Activated CD8-positive, alpha-beta memory T cell treated with anti-CD3 and anti-CD28 coated beads, Interleukin-2, amount 10 ng/mL, durations not matched to agents 7 days and 5 days (primary cell): Measurements from ENCODE around the gene TARBP2. TPM values are rescaled to one million over a fixed set of nuclear protein-coding genes. Genes with fewer than 3 reads are reported as not detected.

Experiments used
- ATAC-seq: fragments of 150-1000 bp; cut with Tn5 transposase; one replicate; pipeline ENCODE4 v1.10.0; 2021; ENCODE audit warnings: moderate library complexity
- CTCF ChIA-PET: fragments of 350-600 bp; sonication (Branson Sonifier 250); formaldehyde crosslinking; loops from one replicate; lab custom pipeline; 2021; ENCODE audit warnings: antibody characterized with exemption; lab: Charles Lee
- DNase-seq: peaks from one replicate; pipeline ENCODE4 v3.0.0-alpha.2; 2020
- H3K27ac Mint-ChIP-seq: one replicate; pipeline ENCODE4 v1.8.0; 2021; ENCODE audit warnings: mild to moderate bottlenecking, mixed read lengths
- H3K27me3 Mint-ChIP-seq: one replicate; pipeline ENCODE4 v1.8.0; 2021; ENCODE audit warnings: mixed read lengths
- H3K36me3 Mint-ChIP-seq: one replicate; pipeline ENCODE4 v1.8.0; 2021; ENCODE audit warnings: mild to moderate bottlenecking, mixed read lengths
- H3K4me1 Mint-ChIP-seq: one replicate; pipeline ENCODE4 v1.8.0; 2021; ENCODE audit warnings: mixed read lengths
- H3K4me3 Mint-ChIP-seq: one replicate; pipeline ENCODE4 v1.8.0; 2021; ENCODE audit warnings: mild to moderate bottlenecking, moderate library complexity, mixed read lengths
- H3K9me3 Mint-ChIP-seq: one replicate; pipeline ENCODE4 v1.8.0; 2022; ENCODE audit warnings: low read depth, mixed read lengths
- total RNA-seq, 2 experiments: library from RNA; stranded (reverse); gene quantifications; one replicate each; pipeline ENCODE4 v1.2.3, GENCODE V29; 2021

Gene TARBP2
- total RNA-seq, 2 experiments from 2014 or later, result 29.7 to 38.7 TPM

DNA sequence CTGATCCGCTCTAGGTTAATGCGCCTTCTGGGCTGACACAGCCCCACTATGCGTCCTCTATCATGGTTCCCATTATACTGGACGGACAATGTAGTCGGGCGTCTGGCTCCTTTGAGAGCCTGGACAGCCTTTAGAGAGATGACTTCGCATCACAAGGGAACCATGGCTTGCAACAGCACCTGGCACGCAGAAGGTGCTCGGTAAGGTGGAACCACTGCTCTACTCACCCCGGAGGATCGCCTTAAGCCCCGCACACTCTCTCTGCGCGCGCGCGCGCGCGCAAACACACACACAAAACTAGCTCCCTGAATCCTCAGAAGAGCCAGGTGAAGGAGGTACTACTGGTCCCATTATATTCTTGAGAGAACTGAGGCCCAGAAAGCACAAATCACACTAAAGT is 8.9 kb upstream of the TARBP2 start:
- peak overlapping the region; percentile 46 for H3K27ac Mint-ChIP-seq
- DNase-seq (no peak), ATAC-seq (no peak)
- peak overlapping the region; percentile 88 for H3K4me3 Mint-ChIP-seq
- H3K4me1 Mint-ChIP-seq, result peaks cover 25% of the 10 kb centered on the region
- H3K36me3 Mint-ChIP-seq, result peaks cover 5% of the 10 kb centered on the region
- H3K27me3 Mint-ChIP-seq, result no peaks in the 10 kb centered on the region
- CTCF ChIA-PET, result interaction anchor here (0.9 to 3.9 kb wide), 4 partner anchors 9 to 16 kb away, joined by 3 to 21 read pairs (median 8); partner anchors contain the start of genes NPFF and TARBP2
- no peaks in the 10 kb centered on the region for H3K9me3 Mint-ChIP-seq

DNA sequence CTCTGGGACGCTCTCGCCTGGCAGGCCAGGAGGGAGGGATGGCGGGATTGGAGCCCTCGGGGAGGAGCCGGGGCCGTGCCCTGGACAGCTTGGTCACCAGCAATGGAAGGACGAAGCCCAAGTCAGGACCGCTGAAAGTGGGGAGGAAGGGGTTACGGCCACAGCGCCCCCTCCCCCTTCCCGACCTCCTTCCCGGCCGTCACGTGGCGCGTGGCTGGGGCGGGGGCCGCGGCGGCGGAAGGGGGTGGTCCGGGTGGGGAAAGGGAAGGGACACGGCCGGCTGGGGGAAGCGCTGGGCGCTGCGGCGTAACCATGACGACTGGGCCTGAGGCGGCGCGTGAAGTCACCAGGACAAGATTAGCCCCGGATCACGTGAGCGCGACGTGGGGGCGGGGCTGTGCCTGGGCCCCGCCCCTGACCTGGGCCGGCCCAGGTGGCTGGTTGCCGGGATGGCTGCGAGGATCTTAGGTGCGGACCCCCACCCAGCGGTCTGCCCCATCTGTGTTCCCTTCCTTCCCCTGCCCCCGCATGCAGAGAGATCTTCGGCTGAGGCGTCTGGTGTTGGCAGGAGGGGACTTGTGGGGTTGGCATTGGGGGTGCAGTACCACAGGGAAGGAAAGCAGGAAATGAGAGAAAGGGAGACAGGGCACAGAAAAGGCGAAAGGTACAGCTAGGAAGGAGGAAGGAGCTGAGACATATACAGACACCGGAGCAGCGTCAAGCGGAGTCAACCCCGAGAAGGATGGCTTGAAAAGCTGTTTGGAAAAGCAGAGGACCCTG is 8.1 kb upstream of the TARBP2 start:
- Mint-ChIP-seq H3K36me3 (no peaks in the 10 kb centered on the region), H3K9me3 (no peaks in the 10 kb centered on the region), H3K4me3 (peak overlapping the region; percentile 88), H3K4me1 (peaks cover 32% of the 10 kb centered on the region), H3K27ac (peak overlapping the region; percentile 84), H3K27me3 (no peaks in the 10 kb centered on the region)
- ATAC-seq (peak; percentile 95), DNase-seq (peak; percentile 90)
- CTCF ChIA-PET, result interaction anchor here (1.1 to 3.9 kb wide), 5 partner anchors 8 to 141 kb away, joined by 3 to 21 read pairs (median 3); partner anchors contain the start of genes NPFF and TARBP2

DNA sequence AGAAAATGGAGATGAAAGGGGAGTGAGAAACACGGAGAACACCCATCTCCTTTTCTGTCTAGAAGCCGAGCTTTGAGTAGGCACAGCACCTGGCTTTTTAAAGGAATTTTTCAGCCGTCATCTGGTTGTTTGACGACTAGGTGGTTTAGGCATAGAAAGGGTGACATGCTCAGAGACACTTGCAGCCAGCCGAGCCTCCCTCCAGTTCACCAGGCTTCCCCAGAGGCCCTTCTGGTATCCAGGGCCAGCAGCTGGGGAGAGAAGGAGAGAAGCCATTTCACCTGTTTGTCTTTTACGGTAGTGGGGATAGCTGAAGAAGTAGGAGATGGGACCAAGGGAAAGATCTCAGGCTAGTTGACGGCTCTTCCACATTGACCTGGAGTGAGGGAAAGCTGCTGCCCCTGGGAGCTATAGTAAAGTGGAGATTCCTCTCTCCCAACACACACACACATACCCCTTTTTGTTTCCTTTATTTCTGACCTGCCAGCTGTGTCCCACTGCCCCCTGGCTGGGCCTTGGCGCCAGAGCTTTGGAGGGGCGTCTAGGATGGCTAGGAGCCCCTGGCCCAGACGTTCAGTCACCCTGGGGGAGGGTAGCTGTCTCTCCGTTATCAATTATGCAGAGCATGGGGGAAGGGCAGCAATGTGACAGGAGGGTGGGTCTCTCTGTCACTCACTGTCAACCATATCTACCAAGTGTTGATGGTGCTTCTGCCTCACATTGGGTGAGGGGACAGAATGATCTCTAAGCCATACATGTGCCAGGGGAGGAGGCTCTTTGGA is 7.3 kb upstream of the TARBP2 start:
- Mint-ChIP-seq H3K36me3 (no peaks in the 10 kb centered on the region), H3K9me3 (no peaks in the 10 kb centered on the region), H3K4me3 (peak overlapping the region; percentile 88), H3K27ac (peak overlapping the region; percentile 84), H3K27me3 (no peaks in the 10 kb centered on the region), H3K4me1 (peaks cover 39% of the 10 kb centered on the region)
- ATAC-seq, result no peak
- DNase-seq, result no peak
- CTCF ChIA-PET, result interaction anchor here (1.1 to 3.9 kb wide), 6 partner anchors 10 to 170 kb away, joined by 3 to 21 read pairs (median 4); partner anchors contain the start of gene NPFF

DNA sequence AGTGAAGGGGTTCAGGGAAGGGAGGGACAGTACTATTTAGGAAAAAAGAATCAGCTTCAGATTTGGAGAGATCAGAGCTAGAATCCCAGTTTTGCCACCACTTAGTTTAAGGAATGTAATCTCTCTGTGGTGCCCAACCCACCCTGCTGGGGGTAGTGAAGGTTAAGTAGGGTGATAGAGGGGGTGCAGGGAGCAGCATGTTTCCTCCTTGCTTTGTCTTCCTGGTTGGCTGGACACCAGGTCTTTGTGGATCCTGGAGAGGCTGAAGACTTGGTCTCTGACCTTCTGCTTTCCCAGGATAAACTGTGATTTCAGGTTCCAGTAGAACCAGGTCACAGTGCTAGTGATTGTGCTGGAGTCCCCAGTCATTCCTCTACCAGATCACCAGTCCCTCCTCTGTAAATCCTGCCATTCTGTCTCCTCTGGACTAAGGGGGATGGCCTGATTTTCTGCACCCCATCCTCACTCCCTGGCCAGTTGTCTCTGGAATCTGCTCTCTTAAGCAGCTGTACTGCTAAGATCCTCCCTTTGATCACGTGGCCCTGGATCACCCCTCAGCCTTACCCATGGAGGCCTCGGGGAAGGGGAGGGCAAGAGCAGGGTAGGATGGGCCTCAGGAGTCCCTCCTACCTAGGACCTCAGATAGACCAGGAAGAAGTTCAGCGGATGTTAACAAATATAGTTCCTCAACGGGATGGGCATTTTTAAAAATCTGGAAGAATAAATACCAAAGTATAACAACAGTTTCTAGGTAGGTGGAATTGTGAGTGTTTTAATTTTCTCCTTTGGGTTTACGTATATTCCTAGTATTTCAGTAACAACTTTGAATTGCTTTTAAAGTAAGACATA is 5.0 kb upstream of the TARBP2 start:
- H3K27me3 Mint-ChIP-seq, result no peaks in the 10 kb centered on the region
- no peak overlapping the region for H3K4me3 Mint-ChIP-seq
- CTCF ChIA-PET, result interaction anchor here (0.5 to 2.6 kb wide), 5 partner anchors 13 to 518 kb away, joined by 3 to 6 read pairs (median 3); no protein-coding TSS in a partner anchor
- DNase-seq (no peak), ATAC-seq (no peak)
- H3K27ac Mint-ChIP-seq, result no peak overlapping the region
- H3K36me3 Mint-ChIP-seq, result no peaks in the 10 kb centered on the region
- peaks cover 48% of the 10 kb centered on the region for H3K4me1 Mint-ChIP-seq
- H3K9me3 Mint-ChIP-seq, result no peaks in the 10 kb centered on the region

DNA sequence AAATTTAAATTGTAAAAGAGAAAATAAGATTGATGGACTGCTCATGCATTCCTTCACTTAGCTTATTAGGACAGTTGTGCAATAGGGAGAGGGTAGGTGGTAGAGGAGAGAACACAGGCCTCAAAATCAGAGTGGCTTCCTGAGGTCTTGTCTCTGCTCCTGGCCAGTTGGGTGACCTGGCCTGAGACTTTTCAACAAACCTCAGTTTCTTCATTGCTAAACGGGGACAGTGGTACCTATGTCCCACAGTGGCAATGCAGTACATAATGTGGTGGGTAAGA is 4.4 kb upstream of the TARBP2 start:
- ATAC-seq, result no peak
- Mint-ChIP-seq H3K27ac (no peak overlapping the region), H3K36me3 (no peaks in the 10 kb centered on the region), H3K4me3 (no peak overlapping the region), H3K4me1 (peaks cover 49% of the 10 kb centered on the region), H3K27me3 (no peaks in the 10 kb centered on the region), H3K9me3 (no peaks in the 10 kb centered on the region)
- CTCF ChIA-PET, result interaction anchor here (1.0 kb wide), 1 partner anchor 12 kb away, joined by 3 read pairs; no protein-coding TSS in a partner anchor
- no peak for DNase-seq

DNA sequence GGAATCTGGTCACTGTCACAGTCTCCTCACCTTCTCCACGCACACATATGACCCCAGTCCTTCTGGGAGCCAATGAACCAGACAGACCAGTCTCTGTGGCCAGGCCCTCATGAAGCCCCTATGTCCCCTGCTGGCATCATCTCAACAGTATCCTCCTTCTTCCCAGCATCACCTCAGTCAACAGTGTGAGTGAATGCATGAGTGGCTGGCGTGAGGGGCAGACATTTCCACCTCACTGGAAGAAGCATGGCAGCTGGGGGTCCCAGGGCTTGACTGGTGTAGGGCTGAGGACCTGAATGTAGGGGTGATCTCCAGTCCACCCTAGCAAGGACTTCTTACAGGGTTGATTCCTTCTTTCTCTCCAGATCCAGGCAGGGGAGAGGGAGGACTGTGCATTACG is 3.6 kb upstream of the TARBP2 start:
- no peak overlapping the region for H3K27ac Mint-ChIP-seq
- CTCF ChIA-PET, result interaction anchor here (0.6 to 3.6 kb wide), 4 partner anchors 11 to 46 kb away, joined by 3 to 26 read pairs (median 3); no protein-coding TSS in a partner anchor
- H3K36me3 Mint-ChIP-seq, result no peaks in the 10 kb centered on the region
- DNase-seq, result no peak
- ATAC-seq, result no peak
- peaks cover 51% of the 10 kb centered on the region for H3K4me1 Mint-ChIP-seq
- H3K27me3 Mint-ChIP-seq, result no peaks in the 10 kb centered on the region
- no peaks in the 10 kb centered on the region for H3K9me3 Mint-ChIP-seq
- H3K4me3 Mint-ChIP-seq, result no peak overlapping the region

DNA sequence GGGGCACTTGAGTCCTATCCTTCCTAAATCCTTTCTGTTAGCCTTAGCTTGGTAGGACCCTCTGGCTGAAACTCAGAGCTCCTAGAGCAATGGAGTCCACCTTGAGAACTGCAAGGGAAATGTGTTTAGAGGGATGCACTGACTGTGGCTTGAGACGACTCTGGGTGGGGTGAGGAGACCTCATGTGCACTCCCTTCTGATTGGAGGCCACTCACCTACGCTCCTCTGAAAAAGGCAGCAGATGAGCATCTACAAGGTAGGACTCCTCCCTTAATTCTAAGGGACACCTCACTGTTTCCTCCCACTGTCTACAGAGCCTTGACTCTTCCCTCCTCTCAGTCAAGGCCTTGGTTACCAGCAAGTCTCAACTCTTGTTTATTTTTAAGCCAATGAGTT is 2.9 kb upstream of the TARBP2 start:
- peak overlapping the region; percentile 68 for H3K27ac Mint-ChIP-seq
- H3K4me1 Mint-ChIP-seq, result peaks cover 52% of the 10 kb centered on the region
- H3K9me3 Mint-ChIP-seq, result no peaks in the 10 kb centered on the region
- ATAC-seq (no peak), DNase-seq (no peak)
- H3K27me3 Mint-ChIP-seq, result no peaks in the 10 kb centered on the region
- CTCF ChIA-PET, result interaction anchor here (0.6 to 3.6 kb wide), 3 partner anchors 11 to 47 kb away, joined by 3 to 26 read pairs (median 3); no protein-coding TSS in a partner anchor
- no peaks in the 10 kb centered on the region for H3K36me3 Mint-ChIP-seq
- H3K4me3 Mint-ChIP-seq, result peak overlapping the region; percentile 83

DNA sequence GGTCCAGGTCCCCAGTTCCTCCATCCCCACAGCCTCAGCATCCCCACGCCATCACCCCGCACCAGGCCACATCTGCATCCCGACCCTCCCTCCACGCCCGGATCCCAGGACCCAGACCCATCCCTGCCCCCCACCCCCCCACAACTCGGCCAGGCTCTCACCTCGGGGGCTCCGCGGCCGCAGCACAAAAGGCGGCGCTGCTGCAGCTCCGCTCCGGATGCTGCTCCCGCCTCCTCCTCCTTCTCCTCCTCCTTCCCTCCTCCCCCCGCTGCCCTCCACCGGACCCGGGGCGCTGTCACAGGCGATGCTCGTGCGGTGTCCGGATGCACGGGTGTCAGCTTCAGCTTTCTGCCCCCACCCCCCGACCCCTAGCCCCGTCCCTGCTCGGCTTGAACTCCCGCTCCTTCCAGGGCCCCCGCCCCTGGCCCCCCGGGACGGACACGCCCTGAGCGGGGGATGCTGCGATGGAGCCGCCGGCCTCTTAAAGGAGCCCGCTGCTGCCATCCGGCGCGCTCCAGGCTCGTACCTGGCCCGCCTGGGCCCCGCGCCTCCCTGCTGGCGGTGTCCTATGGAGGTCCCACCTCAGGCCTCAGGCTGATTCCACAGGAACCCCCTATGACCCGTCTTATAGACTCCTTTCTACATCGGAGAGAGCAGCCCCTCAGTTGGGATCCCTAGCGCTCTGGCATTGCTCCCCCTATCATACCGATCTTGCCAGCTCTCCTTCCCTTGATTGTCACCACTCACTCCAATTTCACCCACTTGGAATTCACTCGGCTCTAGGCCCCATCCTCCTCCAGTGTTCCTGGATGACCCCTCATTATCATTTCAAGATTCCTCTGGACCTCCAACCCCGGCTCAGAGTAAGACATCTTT is 1.6 kb upstream of the TARBP2 start, which contains the start of gene MAP3K12:
Gene MAP3K12, minus strand, starts transcription at position 193 of the 876 bp plus-strand sequence. CDS start 12,067 bp downstream, outside the sequence.
- peak within 1 kb of the TSS; percentile 83 for H3K4me3 Mint-ChIP-seq
- H3K9me3 Mint-ChIP-seq, result no peaks in the 10 kb centered on the region
- ATAC-seq, result peak; percentile 21
- no peaks in the 10 kb centered on the region for H3K27me3 Mint-ChIP-seq
- peak; percentile 82 for DNase-seq
- CTCF ChIA-PET, result interaction anchor here (1.0 to 3.6 kb wide), 6 partner anchors 8 to 397 kb away, joined by 3 to 26 read pairs (median 7); partner anchors contain the start of gene SOAT2
- peak within 1 kb of the TSS; percentile 96 for H3K27ac Mint-ChIP-seq
- H3K4me1 Mint-ChIP-seq, result peaks cover 40% of the 10 kb centered on the region
- H3K36me3 Mint-ChIP-seq, result no peaks in the 10 kb centered on the region

DNA sequence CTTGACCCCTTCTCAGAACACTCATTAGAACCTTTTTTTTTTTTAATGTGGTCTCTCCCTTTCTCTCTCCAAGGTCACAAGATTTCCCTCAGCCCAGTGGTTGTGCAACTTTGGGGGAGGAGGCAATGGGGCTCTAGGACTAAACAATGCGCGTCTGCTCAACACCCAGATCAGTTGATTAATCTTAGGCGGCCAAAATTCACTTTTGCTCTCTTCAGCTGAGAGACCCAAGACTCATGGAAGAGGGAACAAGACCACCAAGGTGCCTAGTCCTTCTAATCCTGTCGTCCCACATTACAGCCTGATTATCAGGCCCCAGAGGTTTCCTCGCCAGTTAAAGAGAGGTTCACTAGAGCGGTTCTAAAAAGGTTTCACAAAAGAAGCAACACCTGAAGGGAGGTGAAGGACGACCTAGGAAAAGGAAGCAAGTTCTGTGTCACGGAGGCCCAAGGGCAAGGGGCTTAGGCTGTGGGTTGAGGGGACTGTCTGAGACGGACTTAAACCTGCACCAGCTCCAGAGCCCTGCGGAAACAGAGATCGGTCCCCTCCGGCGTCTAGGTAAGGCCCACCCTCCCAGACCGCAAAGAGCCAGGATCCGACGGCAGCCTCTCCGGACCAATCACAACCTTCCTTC is 824 bp upstream of the TARBP2 start:
- CTCF ChIA-PET, result interaction anchor here (1.2 to 3.6 kb wide), 11 partner anchors 8 to 401 kb away, joined by 3 to 26 read pairs (median 7); partner anchors contain the start of genes AAAS and SOAT2
- Mint-ChIP-seq H3K36me3 (peaks cover 2% of the 10 kb centered on the region), H3K27me3 (no peaks in the 10 kb centered on the region), H3K27ac (peak overlapping the region; percentile 96), H3K4me1 (peaks cover 40% of the 10 kb centered on the region), H3K9me3 (no peaks in the 10 kb centered on the region), H3K4me3 (peak overlapping the region; percentile 83)
- ATAC-seq (no peak), DNase-seq (no peak)

DNA sequence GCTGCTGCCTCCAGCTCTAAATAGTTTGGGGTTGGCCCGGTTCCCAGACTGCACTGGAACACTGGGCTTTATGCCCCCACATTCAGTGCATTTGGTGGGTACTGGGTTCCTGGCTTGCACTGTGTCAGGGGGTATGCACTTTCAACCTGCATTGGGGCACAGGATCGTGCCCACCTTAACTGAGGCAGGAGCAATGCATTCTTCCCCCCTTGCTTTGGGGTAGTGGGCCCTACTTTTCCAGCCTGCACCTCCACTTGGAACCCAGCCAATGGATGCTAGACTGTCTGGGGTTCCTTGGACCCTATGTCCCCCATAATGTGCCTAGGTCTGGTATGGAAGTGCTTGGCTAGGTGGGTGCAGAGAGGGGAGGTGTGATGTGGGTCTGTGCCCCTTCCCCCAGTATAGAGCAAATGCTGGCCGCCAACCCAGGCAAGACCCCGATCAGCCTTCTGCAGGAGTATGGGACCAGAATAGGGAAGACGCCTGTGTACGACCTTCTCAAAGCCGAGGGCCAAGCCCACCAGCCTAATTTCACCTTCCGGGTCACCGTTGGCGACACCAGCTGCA is 615 bp downstream of the TARBP2 start:
- no peak for DNase-seq
- no peaks in the 10 kb centered on the region for H3K27me3 Mint-ChIP-seq
- H3K36me3 Mint-ChIP-seq, result peaks cover 2% of the 10 kb centered on the region
- H3K4me1 Mint-ChIP-seq, result peaks cover 35% of the 10 kb centered on the region
- H3K9me3 Mint-ChIP-seq, result no peaks in the 10 kb centered on the region
- peak overlapping the region; percentile 83 for H3K4me3 Mint-ChIP-seq
- H3K27ac Mint-ChIP-seq, result peak overlapping the region; percentile 96
- CTCF ChIA-PET, result interaction anchor here (0.9 to 3.2 kb wide), 15 partner anchors 10 to 403 kb away, joined by 3 to 16 read pairs (median 4); partner anchors contain the start of genes AAAS, ATP5MC2, ESPL1 and SOAT2
- ATAC-seq, result no peak

DNA sequence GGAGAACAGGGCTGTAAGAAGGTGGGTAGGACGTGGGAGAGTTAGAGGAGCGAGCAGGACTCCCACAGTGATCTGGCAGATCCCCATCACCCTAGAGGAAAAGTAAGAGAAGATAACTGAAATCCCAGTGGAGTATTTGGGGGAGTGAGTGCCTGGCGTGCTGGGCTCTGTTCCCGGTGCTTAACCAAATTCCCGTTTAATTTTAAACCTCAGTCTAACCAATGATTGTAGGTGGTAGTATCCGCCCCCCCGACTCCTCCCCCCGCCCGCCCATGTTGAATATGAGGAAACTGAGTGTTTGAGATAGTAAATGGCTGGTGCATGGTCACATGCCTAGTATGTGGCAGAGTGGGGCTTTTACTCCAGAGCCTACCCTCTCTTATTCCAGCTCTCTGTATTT is 1.2 kb downstream of the TARBP2 start:
- CTCF ChIA-PET, result interaction anchor here (0.6 to 3.2 kb wide), 5 partner anchors 11 to 241 kb away, joined by 3 to 16 read pairs (median 3); partner anchors contain the start of gene ATP5MC2
- H3K36me3 Mint-ChIP-seq, result peaks cover 2% of the 10 kb centered on the region
- no peaks in the 10 kb centered on the region for H3K9me3 Mint-ChIP-seq
- H3K27ac Mint-ChIP-seq, result peak overlapping the region; percentile 96
- peaks cover 34% of the 10 kb centered on the region for H3K4me1 Mint-ChIP-seq
- peak overlapping the region; percentile 83 for H3K4me3 Mint-ChIP-seq
- no peak for DNase-seq
- no peak for ATAC-seq
- H3K27me3 Mint-ChIP-seq, result no peaks in the 10 kb centered on the region
